ENCODE data around the gene RPLP1. TPM values are rescaled to one million over a fixed set of nuclear protein-coding genes. Genes with fewer than 3 reads are reported as not detected.

Gene RPLP1
- total and polyA plus RNA-seq, 4 donors: 43.6 to 1,480 (median 918) TPM

DNA sequence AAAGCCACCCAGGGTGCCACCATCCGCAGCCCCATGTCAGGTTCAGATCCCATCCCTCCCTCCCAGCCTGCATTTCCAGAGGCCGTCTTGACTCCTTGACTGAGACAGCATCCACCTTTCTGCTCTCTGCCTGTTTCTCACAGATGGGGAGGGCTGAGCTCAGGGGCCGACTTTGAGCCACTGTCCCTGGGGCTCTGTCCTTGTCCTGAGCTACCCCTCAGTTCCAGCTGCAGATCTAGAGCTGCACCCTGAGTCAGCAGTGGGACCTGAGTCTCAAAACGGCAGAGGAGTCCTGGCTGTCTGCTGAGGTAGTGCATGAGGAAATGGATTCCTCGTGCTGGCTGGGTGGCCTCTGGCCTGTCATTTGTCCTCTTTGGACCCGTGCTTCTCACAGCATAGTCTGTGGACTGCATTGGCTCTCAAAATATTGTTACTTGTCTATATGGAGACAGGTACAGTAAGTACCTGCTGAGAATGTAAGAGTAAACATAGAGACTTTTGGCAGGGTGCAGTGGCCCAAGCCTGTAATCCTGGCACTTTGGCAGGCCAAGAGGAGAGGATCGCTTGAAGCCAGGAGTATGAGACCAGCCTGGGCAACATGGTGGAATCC lies 22.3 kb downstream of the RPLP1 start:
- Histone ChIP-seq H3K4me1 (ENCODE audit: control insufficient read depth, insufficient read depth, low read length) (peaks cover 13% of the 10 kb centered on the region), H3K36me3 (ENCODE audit: control insufficient read depth, insufficient read depth, low read length) (no peaks in the 10 kb centered on the region), H3K4me3 (ENCODE audit: low read depth, low read length) (no peak overlapping the region), H3K9me3 (ENCODE audit: control insufficient read depth, insufficient read depth, low read length) (no peaks in the 10 kb centered on the region), H3K27me3 (ENCODE audit: control insufficient read depth, insufficient read depth, low read length) (no peaks in the 10 kb centered on the region), H3K27ac (ENCODE audit: low read depth, low read length) (no peak overlapping the region)
- WGBS (ENCODE audit: insufficient coverage): 79% methylated on average over 7 of the region's 7 CpGs
- DNase-seq (ENCODE audit: low read depth in 4 of 6, low spot score in 6 of 6): no peak

- no peak overlapping the region for H3K4me3 ChIP-seq (ENCODE audit: low read depth, low read length)
- H3K36me3 ChIP-seq (ENCODE audit: control insufficient read depth, insufficient read depth, low read length): no peaks in the 10 kb centered on the region
- WGBS (ENCODE audit: insufficient coverage): 60% methylated on average over 2 of the region's 8 CpGs
These were observed 23.2 kb downstream of the RPLP1 start for GRCh38 chr15:69475769-69476358.

DNA sequence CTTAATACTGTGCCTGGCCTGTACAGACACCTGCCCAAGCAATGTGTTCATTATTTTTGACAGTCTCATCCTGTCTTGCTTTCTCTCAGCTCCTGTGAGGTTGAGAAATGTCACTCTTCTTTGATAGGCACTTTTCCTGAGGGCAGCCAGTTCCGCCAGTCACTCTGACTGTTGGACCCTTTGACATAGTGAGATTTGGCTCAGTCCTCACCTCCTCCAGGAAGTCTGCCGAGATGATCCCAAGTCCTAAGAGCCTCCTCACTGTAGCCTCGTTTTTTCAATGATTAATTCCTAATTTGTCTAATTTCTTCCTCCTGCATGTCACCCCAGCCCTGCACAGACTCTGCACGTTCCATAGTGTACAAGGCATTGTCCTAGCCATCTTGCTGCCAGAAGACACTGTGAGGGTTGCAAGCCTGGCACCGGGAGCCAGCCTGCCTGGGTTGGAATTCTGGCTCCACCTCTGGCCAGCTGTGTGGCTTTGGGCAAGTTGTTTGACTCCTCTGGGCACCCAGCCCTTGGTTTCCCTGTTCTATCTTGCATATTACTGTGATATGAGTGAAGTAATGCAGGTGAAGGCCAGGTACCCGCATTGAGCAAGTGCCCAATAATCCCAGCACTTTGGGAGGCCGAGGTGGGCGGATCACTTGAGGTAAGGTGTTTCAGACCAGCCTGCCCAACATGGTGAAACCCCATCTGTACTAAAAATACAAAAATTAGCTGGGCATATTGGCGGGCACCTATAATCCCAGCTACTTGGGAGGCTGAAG lies 24.3 kb downstream of the RPLP1 start:
- Histone ChIP-seq H3K27me3 (ENCODE audit: control insufficient read depth, insufficient read depth, low read length) (no peaks in the 10 kb centered on the region), H3K9me3 (ENCODE audit: control insufficient read depth, insufficient read depth, low read length) (no peaks in the 10 kb centered on the region), H3K4me1 (ENCODE audit: control insufficient read depth, insufficient read depth, low read length) (peaks cover 13% of the 10 kb centered on the region), H3K36me3 (ENCODE audit: control insufficient read depth, insufficient read depth, low read length) (no peaks in the 10 kb centered on the region), H3K4me3 (ENCODE audit: low read depth, low read length) (no peak overlapping the region), H3K27ac (ENCODE audit: low read depth, low read length) (no peak overlapping the region)
- DNase-seq (ENCODE audit: low read depth in 4 of 6, low spot score in 6 of 6): no peak
- 92% methylated on average over 9 of the region's 9 CpGs for WGBS (ENCODE audit: insufficient coverage)

More at GRCh38 chr15:69475769-69476358, 23.2 kb downstream of the RPLP1 start:
- Histone ChIP-seq H3K9me3 (ENCODE audit: control insufficient read depth, insufficient read depth, low read length) (no peaks in the 10 kb centered on the region), H3K27ac (ENCODE audit: low read depth, low read length) (no peak overlapping the region), H3K27me3 (ENCODE audit: control insufficient read depth, insufficient read depth, low read length) (no peaks in the 10 kb centered on the region), H3K4me1 (ENCODE audit: control insufficient read depth, insufficient read depth, low read length) (peaks cover 13% of the 10 kb centered on the region)
- DNase-seq (ENCODE audit: low read depth in 4 of 6, low spot score in 6 of 6): peak in 3 of 6 donors; percentile 64 to 92 (median 91)

GRCh38 chr15:69478259-69478781 lies 25.7 kb downstream of the RPLP1 start:
- Histone ChIP-seq H3K27ac (ENCODE audit: low read depth, low read length) (no peak overlapping the region), H3K4me1 (ENCODE audit: control insufficient read depth, insufficient read depth, low read length) (peaks cover 13% of the 10 kb centered on the region), H3K4me3 (ENCODE audit: low read depth, low read length) (no peak overlapping the region), H3K9me3 (ENCODE audit: control insufficient read depth, insufficient read depth, low read length) (no peaks in the 10 kb centered on the region), H3K27me3 (ENCODE audit: control insufficient read depth, insufficient read depth, low read length) (no peaks in the 10 kb centered on the region), H3K36me3 (ENCODE audit: control insufficient read depth, insufficient read depth, low read length) (no peaks in the 10 kb centered on the region)
- 28% methylated on average over 13 of the region's 13 CpGs for WGBS (ENCODE audit: insufficient coverage)
- peak in 4 of 6 donors; percentile 60 to 95 (median 77) for DNase-seq (ENCODE audit: low read depth in 4 of 6, low spot score in 6 of 6)

GRCh38 chr15:69479081-69479480 lies 26.5 kb downstream of the RPLP1 start:
- no peaks in the 10 kb centered on the region for H3K27me3 ChIP-seq (ENCODE audit: control insufficient read depth, insufficient read depth, low read length)
- H3K27ac ChIP-seq (ENCODE audit: low read depth, low read length): no peak overlapping the region
- no peaks in the 10 kb centered on the region for H3K9me3 ChIP-seq (ENCODE audit: control insufficient read depth, insufficient read depth, low read length)
- peaks cover 13% of the 10 kb centered on the region for H3K4me1 ChIP-seq (ENCODE audit: control insufficient read depth, insufficient read depth, low read length)
- no peaks in the 10 kb centered on the region for H3K36me3 ChIP-seq (ENCODE audit: control insufficient read depth, insufficient read depth, low read length)
- H3K4me3 ChIP-seq (ENCODE audit: low read depth, low read length): no peak overlapping the region
- DNase-seq (ENCODE audit: low read depth in 4 of 6, low spot score in 6 of 6): no peak
- 88% methylated on average over 4 of the region's 4 CpGs for WGBS (ENCODE audit: insufficient coverage)

- Histone ChIP-seq H3K36me3 (ENCODE audit: control insufficient read depth, insufficient read depth, low read length) (no peaks in the 10 kb centered on the region), H3K9me3 (ENCODE audit: control insufficient read depth, insufficient read depth, low read length) (no peaks in the 10 kb centered on the region), H3K4me1 (ENCODE audit: control insufficient read depth, insufficient read depth, low read length) (peaks cover 13% of the 10 kb centered on the region), H3K4me3 (ENCODE audit: low read depth, low read length) (no peak overlapping the region), H3K27ac (ENCODE audit: low read depth, low read length) (no peak overlapping the region), H3K27me3 (ENCODE audit: control insufficient read depth, insufficient read depth, low read length) (no peaks in the 10 kb centered on the region)
- DNase-seq (ENCODE audit: low read depth in 4 of 6, low spot score in 6 of 6): no peak
- no CpG with 5 or more reads among the region's 2 CpGs for WGBS (ENCODE audit: insufficient coverage)
These were observed 27.4 kb downstream of the RPLP1 start for GRCh38 chr15:69479971-69480370.

DNA sequence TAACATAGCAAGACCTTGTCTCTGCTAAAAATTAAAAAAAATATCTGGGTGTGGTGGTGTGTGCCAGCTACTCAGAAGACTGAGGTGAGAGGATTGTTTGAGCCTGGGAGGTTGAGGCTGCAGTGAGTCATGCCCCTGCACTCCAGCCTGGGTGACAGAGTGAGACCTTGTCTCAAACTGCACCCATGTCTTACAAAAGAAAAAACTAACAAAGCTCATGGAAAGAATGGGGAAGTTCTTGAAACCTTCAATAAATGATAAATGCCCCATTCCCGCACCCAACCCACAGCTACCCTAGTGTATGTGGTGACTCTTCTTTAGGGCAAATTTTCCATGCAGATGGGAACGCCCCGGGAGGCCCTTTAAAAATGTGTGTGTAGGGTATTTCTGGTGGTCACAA lies 28.3 kb downstream of the RPLP1 start:
- Histone ChIP-seq H3K4me1 (ENCODE audit: control insufficient read depth, insufficient read depth, low read length) (peaks cover 12% of the 10 kb centered on the region), H3K36me3 (ENCODE audit: control insufficient read depth, insufficient read depth, low read length) (no peaks in the 10 kb centered on the region), H3K27ac (ENCODE audit: low read depth, low read length) (no peak overlapping the region), H3K27me3 (ENCODE audit: control insufficient read depth, insufficient read depth, low read length) (no peaks in the 10 kb centered on the region), H3K9me3 (ENCODE audit: control insufficient read depth, insufficient read depth, low read length) (no peaks in the 10 kb centered on the region), H3K4me3 (ENCODE audit: low read depth, low read length) (no peak overlapping the region)
- no CpG with 5 or more reads among the region's 3 CpGs for WGBS (ENCODE audit: insufficient coverage)
- DNase-seq (ENCODE audit: low read depth in 4 of 6, low spot score in 6 of 6): no peak

GRCh38 chr15:69482686-69483256 lies 30.2 kb downstream of the RPLP1 start:
- no peaks in the 10 kb centered on the region for H3K36me3 ChIP-seq (ENCODE audit: control insufficient read depth, insufficient read depth, low read length)
- 78% methylated on average over 3 of the region's 4 CpGs for WGBS (ENCODE audit: insufficient coverage)
- no peak for DNase-seq (ENCODE audit: low read depth in 4 of 6, low spot score in 6 of 6)
- no peaks in the 10 kb centered on the region for H3K27me3 ChIP-seq (ENCODE audit: control insufficient read depth, insufficient read depth, low read length)
- no peaks in the 10 kb centered on the region for H3K9me3 ChIP-seq (ENCODE audit: control insufficient read depth, insufficient read depth, low read length)
- H3K4me1 ChIP-seq (ENCODE audit: control insufficient read depth, insufficient read depth, low read length): peaks cover 10% of the 10 kb centered on the region
- H3K4me3 ChIP-seq (ENCODE audit: low read depth, low read length): no peak overlapping the region
- no peak overlapping the region for H3K27ac ChIP-seq (ENCODE audit: low read depth, low read length)

DNA sequence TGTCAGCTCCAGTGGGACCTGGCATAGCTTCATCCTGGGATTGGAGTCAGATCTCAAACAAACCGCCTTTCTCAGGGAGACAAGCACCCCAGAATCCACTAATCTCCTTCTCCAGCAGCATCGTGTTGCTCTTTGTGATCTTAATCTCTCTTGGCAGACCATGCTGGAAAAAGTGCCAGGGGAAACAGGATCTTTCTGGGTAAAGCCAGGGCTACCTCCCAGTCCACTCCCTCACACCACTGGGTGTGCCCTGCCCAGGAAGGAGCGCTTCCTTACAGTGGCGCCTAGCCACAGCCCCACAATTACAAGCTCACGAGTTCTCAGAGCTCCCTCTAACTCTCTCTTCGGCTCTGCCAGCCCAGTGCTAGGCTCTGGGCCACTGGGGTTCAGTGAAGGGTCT lies 32.2 kb downstream of the RPLP1 start:
- peak in 1 of 6 donors; percentile 32 for DNase-seq (ENCODE audit: low read depth in 4 of 6, low spot score in 6 of 6)

More for the DNA sequence above, 32.2 kb downstream of the RPLP1 start:
- Histone ChIP-seq H3K36me3 (ENCODE audit: control insufficient read depth, insufficient read depth, low read length) (no peaks in the 10 kb centered on the region), H3K27ac (ENCODE audit: low read depth, low read length) (no peak overlapping the region), H3K4me1 (ENCODE audit: control insufficient read depth, insufficient read depth, low read length) (peaks cover 10% of the 10 kb centered on the region), H3K27me3 (ENCODE audit: control insufficient read depth, insufficient read depth, low read length) (no peaks in the 10 kb centered on the region), H3K4me3 (ENCODE audit: low read depth, low read length) (no peak overlapping the region), H3K9me3 (ENCODE audit: control insufficient read depth, insufficient read depth, low read length) (no peaks in the 10 kb centered on the region)
- WGBS (ENCODE audit: insufficient coverage): 48% methylated on average over 5 of the region's 6 CpGs

All from spinal cord (tissue), 10 donors.